Hematopoietic multipotent progenitor cell treated with erythropoietin and hydrocortisone succinate and interleukin-3 and kit ligand, for 6 days (in vitro differentiated cells): Measurements from ENCODE around the gene PARVG.
"Not testable (repeated sequence)": the region's sequence is repeated elsewhere in the genome, so short reads cannot be mapped to it uniquely, and the experiment has no call there.

Experiments
- DNase-seq: peaks from one replicate; pipeline ENCODE4 v3.0.0-alpha.2; 2015

PARVG gene

GRCh38 chr22:44217346-44217745 is 36.6 kb downstream of the PARVG start:
- DNase-seq: no peak

DNA sequence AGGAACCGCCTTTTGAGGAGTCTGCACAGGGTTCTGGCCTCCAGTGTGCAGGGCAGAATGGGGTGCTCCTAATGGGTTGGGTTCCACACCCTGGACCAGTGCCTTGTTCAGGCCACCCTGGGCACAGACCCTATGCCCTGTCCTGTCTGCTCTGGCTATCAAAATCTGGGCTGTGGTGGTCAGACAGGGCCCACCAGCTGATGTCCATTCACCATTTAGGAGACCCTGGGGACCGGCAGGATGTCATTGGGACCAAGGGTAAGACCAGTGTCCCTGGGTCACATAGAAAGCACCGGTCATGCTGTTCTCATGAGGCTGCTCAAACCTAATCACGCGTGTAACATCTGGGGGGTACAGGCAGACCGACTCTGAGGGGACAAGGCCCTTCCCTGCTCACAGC is 37.3 kb downstream of the PARVG start:
- DNase-seq: no peak

DNA sequence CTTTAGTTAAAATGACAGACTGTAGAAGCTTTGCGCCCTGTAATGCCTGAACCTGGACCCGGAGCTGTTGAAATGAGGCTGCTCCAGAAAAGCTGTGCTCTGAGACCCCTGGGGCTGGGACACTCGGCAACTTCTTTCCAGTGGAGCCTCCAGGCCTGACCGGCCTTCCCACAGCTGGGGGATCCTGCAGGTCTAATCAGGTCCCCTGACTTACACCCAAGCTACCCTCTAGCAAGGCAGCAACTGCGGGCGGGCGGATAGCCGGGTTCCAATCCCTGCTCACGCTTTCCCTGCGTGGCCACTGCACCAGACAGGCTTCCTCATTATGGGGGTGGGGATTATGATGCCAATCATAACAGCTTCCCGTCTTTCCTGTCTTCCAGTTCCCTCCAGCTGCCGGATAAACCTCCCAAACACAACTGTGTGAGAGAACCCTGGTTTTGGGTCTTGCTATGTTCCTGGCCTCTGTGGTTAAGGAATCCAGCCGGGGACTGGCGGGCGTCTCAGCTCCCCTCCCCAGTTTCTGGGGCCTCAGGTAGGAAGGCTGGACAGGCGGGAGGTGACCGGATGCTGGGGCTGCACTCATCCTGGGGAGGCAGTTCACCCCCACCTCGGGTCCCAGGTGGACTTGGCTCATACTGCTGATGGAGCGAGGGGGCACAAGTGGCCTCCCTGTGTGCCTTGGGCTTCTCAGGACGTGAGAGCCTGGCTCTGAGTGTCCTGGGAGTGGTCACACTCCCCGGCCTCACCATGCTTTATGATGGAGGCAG is 38.6 kb downstream of the PARVG start:
- no peak for DNase-seq

GRCh38 chr22:44220727-44221680 is 40.3 kb downstream of the PARVG start:
- no peak for DNase-seq

DNA sequence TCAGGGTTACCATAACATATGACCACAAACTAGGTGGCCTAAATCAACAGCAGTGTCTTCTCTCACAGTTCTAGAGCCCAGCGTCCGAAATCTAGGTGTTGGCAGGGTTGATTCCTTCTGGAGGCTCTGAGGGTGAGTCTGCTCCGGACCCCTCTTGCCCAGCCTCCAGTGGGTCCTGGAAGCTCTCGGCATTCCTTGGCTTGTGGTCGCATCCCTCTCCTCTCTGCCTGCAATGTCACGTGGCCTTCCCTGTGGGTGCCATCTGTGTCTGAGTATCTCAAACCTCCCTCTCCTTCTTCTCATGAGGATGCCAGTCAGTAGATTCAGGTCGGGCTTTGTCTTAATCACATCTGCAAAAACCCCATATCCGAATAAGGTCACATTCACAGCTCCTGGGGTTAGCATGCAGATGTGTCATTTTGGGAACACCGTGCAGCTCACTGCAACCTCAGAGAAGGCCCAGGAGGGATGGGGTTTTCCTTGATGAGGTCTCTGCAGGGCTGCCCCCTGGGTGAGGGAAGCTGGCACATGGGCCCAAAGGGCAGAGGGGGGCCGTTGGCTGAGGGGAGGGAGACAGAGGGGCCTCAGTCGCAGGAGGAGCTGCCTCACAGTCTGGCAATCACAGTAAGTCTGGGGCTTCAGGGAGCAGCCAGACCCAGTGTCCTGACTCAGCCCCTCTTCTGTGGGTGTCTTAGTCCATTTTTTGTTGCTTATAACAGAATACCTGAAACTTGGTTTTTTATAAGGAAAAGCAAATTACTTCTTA is 41.2 kb downstream of the PARVG start:
- DNase-seq: no peak

GRCh38 chr22:44224166-44224565 is 43.4 kb downstream of the PARVG start:
- DNase-seq: no peak

GRCh38 chr22:44225091-44225689 is 44.5 kb downstream of the PARVG start:
- DNase-seq: no peak

DNA sequence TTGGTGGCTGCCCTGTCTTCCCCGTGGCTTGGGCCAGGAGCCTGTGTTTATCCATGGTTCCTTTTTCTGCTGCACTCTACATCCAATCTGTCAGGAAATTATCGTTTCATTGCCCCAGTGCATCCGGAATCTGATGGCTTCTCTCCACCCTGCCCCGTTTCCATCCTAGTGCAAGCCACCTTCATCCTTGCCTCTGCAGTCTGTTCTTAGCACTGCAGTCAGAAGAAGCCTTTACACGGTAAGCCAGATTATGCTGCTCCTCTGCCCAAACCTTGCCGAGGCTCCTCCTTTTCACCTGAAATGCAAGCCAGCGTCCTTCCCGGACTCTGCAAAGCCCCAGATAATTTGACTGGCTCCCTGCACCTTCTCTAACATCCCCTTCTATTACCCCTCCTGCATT is 45.1 kb downstream of the PARVG start:
- no peak for DNase-seq

DNA sequence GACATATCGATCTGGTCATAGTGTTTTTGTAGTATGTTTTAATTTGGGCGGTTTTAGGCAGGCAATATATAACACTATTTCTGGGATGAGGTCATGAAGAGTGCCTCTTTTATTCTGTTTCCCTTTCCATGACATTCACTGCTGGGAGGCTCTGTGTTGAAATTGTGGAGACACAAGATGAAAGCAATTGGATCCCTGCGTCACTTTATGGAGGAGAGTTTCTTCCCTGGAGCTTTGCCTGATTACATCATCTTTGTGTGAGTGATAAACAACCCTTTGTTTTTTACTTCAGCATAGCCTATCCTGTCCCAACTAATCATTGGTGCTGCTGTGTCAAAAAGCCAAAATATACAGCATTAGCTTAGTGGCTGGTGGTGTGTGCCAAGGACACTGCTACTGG is 48.6 kb downstream of the PARVG start:
- no peak for DNase-seq

- no peak for DNase-seq
These were observed 49.1 kb downstream of the PARVG start for GRCh38 chr22:44229809-44230208.

DNA sequence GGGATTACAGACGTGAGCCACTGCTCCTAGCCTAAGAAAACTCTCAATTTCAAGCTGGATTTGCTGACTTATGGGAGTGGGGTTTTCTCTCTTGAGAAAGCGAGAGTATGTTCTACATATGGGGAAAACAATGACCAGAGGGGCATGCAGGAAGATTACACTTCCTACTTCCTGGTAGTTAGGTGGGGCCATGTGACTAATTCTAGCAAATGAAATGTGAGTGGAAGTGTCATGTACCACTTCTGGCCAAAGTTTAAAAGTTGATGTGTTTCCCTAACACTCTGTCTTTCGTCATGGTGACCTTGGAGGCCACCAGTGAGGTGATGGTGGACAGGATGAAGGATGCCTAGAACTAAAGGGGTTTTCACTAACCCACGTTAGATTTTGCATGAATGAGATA is 50.5 kb downstream of the PARVG start:
- no peak for DNase-seq

- not testable (repeated sequence) for DNase-seq
These were observed 53.6 kb downstream of the PARVG start for GRCh38 chr22:44234372-44234771.

- no peak for DNase-seq
These were observed 56.6 kb downstream of the PARVG start for GRCh38 chr22:44237290-44237689.

- DNase-seq: not testable (repeated sequence)
These were observed 60.4 kb downstream of the PARVG start for GRCh38 chr22:44241121-44241520.

DNA sequence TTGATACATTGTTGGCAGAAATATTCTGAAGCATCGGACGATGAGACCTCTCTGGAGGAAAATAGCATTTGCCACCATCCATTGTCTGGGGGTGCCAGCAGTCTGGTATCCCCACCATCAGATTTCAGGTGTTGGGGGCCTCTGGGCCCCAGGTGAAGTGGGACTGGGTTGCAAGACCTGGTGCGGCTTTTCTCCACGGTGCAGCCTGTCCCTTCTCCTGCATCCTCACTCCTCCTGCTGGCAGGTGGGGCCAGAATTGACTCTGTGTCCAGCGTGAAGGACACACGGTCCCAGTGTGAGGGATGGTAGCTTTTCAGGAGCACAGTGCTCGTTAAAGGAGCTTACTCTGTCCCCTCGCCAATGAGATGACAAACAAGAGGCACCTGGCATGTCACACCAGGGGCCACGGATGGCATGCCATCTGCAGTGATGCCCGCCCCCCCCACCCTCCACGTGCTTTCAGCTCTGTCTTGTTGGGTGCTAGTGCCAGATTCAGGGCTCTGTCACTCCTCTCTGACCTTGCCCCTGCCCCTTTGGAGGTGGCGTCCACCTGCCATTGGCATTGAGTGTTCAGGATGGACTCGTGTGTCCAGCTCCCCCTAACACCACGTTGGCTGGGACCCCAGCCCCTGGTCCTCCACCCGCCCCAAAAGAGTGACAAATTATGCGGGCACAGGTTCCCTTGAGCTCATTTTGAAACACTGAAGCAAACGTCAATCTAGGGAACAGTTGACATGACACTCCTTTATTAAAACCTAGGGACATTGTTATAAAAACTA is 62.4 kb downstream of the PARVG start:
- no peak for DNase-seq

GRCh38 chr22:44243761-44244160 is 63.0 kb downstream of the PARVG start:
- DNase-seq: no peak

GRCh38 chr22:44244265-44244822 is 63.6 kb downstream of the PARVG start:
- DNase-seq: no peak

- DNase-seq: no peak
These were observed 64.7 kb downstream of the PARVG start for GRCh38 chr22:44245438-44245837.

DNA sequence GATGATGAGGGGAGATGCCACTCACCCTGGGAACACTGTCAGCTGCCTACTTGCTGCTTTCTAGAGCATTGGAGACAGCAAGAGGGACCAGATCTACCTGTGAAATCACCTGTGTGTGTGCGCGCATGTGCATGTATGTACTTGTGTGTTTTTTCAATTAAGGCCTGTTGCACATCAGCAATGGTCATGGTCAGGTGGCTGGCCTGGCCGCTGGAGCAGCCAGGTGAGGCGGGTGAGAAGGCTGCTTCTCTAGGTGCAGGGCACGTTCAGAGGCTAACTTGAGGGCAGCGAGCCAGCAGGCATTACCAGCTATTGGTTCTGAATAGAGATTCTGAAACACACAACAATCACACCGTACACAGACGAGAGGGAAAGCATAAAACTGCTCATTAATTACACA is 65.1 kb downstream of the PARVG start:
- DNase-seq: no peak

- no peak for DNase-seq
These were observed 66.0 kb downstream of the PARVG start for GRCh38 chr22:44246615-44247326.

DNA sequence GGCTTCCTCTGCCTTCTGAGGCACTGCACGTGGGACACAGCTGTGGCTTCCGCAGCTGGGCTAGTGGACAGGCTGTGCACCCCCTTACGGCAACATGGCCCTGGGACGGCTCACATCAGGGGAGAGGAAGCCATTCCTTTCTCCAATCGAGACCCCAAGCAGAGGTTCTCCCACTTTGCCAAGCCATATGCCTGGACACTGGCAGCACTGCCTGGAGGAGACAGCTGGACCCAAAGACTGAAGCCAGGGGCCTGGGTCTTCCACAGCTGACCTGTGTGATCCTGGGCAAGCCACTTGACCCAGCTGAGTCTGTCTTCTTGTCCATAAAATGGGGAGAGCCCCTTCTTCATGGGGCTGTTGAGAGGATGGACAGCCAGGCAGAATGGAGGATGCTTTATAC is 66.6 kb downstream of the PARVG start:
- DNase-seq: no peak
